Kidney epithelial cell (primary cell): ENCODE measurements around the gene LSM3. TPM values are rescaled to one million over a fixed set of nuclear protein-coding genes. Genes with fewer than 3 reads are reported as not detected.

Experiments
- DNase-seq: peaks from one replicate; pipeline ENCODE4 v3.0.0-alpha.2; 2010; ENCODE audit warnings: low read depth
- H3K27me3 ChIP-seq: 2 replicates; pipeline ENCODE4 v1.6.0; 2011; ENCODE audit warnings: low read length; ENCODE audit not compliant: control insufficient read depth, insufficient read depth
- H3K36me3 ChIP-seq: 2 replicates; pipeline ENCODE4 v1.5.1; 2011; ENCODE audit warnings: low read length; ENCODE audit not compliant: control insufficient read depth, insufficient read depth
- H3K4me3 ChIP-seq: 2 replicates; pipeline ENCODE4 v1.5.1; 2011; ENCODE audit warnings: low read depth, mild to moderate bottlenecking, control low read depth, low read length
- CTCF ChIP-seq: IDR thresholded peaks from 2 replicates; pipeline ENCODE4 v1.5.1; 2011; ENCODE audit warnings: mild to moderate bottlenecking, moderate library complexity, low read length, control low read depth, inconsistent platforms; ENCODE audit not compliant: insufficient read depth, poor library complexity, severe bottlenecking
- total RNA-seq: library from RNA; depleted of rRNA; stranded (reverse); fragments of >200 nt; gene quantifications from 2 replicates; pipeline ENCODE4 v1.2.3, GENCODE V29; 2015

Gene LSM3
- total RNA-seq, 1 donor from 2014 or later, result 9.3 TPM

- H3K27me3 ChIP-seq, result no peaks in the 10 kb centered on the region
- peak; percentile 32 for TF ChIP-seq CTCF
- DNase-seq, result no peak
- H3K36me3 ChIP-seq, result peaks cover 3% of the 10 kb centered on the region
- H3K4me3 ChIP-seq, result no peak overlapping the region
Observed at GRCh38 chr3:14152233-14152962, 26.2 kb upstream of the LSM3 start.

- DNase-seq, result no peak
- TF ChIP-seq CTCF, result no peak
- peaks cover 3% of the 10 kb centered on the region for H3K36me3 ChIP-seq
- H3K4me3 ChIP-seq, result no peak overlapping the region
- no peaks in the 10 kb centered on the region for H3K27me3 ChIP-seq
Observed at GRCh38 chr3:14152963-14153355, 25.7 kb upstream of the LSM3 start.

GRCh38 chr3:14153663-14154062, 25.0 kb upstream of the LSM3 start:
- Histone ChIP-seq H3K36me3 (peaks cover 3% of the 10 kb centered on the region), H3K4me3 (no peak overlapping the region), H3K27me3 (no peaks in the 10 kb centered on the region)
- DNase-seq, result no peak
- TF ChIP-seq CTCF, result no peak

- no peak for TF ChIP-seq CTCF
- DNase-seq, result no peak
- Histone ChIP-seq H3K4me3 (no peak overlapping the region), H3K27me3 (no peaks in the 10 kb centered on the region), H3K36me3 (peaks cover 3% of the 10 kb centered on the region)
Observed at GRCh38 chr3:14154276-14154675, 24.3 kb upstream of the LSM3 start.

GRCh38 chr3:14154895-14155440, 23.6 kb upstream of the LSM3 start:
- Histone ChIP-seq H3K27me3 (no peaks in the 10 kb centered on the region), H3K36me3 (peaks cover 3% of the 10 kb centered on the region), H3K4me3 (no peak overlapping the region)
- DNase-seq, result no peak
- TF ChIP-seq CTCF, result no peak

GRCh38 chr3:14156201-14156600, 22.4 kb upstream of the LSM3 start:
- DNase-seq, result no peak
- H3K4me3 ChIP-seq, result no peak overlapping the region
- H3K36me3 ChIP-seq, result peaks cover 1% of the 10 kb centered on the region
- no peaks in the 10 kb centered on the region for H3K27me3 ChIP-seq
- no peak for TF ChIP-seq CTCF
